Liver (tissue), 9 donors: ENCODE results near the gene TRIO. TPM values are rescaled to one million over a fixed set of nuclear protein-coding genes. Genes with fewer than 3 reads are reported as not detected.

Experiments used
- DNase-seq: peaks from one replicate; pipeline ENCODE4 v3.0.0-alpha.2; 2017; ENCODE audit warnings: low spot score
- H3K27ac ChIP-seq, 2 donors: one replicate each; pipeline ENCODE4 v1.7.0; 2013; ENCODE audit warnings: inconsistent platforms in 2 of 2, low read length in 2 of 2, control low read depth in 1 of 2, low read depth in 1 of 2, mild to moderate bottlenecking in 1 of 2
- H3K27me3 ChIP-seq, 4 donors: one replicate each; pipeline versions ENCODE4 v1.6.1 to v1.7.0; 2013; ENCODE audit warnings: low read length in 3 of 4, inconsistent platforms in 1 of 4, mild to moderate bottlenecking in 1 of 4, moderate library complexity in 1 of 4; ENCODE audit not compliant: control insufficient read depth in 4 of 4, insufficient read depth in 4 of 4
- H3K36me3 ChIP-seq, 4 donors: one replicate each; pipeline versions ENCODE4 v1.6.1 to v1.7.0; 2013; ENCODE audit warnings: low read length in 3 of 4, mild to moderate bottlenecking in 3 of 4, low read depth in 1 of 4, moderate library complexity in 1 of 4; ENCODE audit not compliant: control insufficient read depth in 4 of 4, insufficient read depth in 3 of 4
- H3K4me1 ChIP-seq, 4 donors: one replicate each; pipeline versions ENCODE4 v1.6.1 to v1.7.0; 2013; ENCODE audit warnings: low read length in 3 of 4, mild to moderate bottlenecking in 3 of 4, moderate library complexity in 1 of 4; ENCODE audit not compliant: control insufficient read depth in 4 of 4, insufficient read depth in 4 of 4
- H3K4me3 ChIP-seq, 3 donors: one replicate each; pipeline versions ENCODE4 v1.6.1 to v1.7.0; 2013; ENCODE audit warnings: low read length in 3 of 3, control low read depth in 1 of 3, low read depth in 1 of 3, mild to moderate bottlenecking in 1 of 3
- H3K9ac ChIP-seq, 2 donors: one replicate each; pipeline ENCODE4 v1.7.0; 2013; ENCODE audit warnings: low read length in 2 of 2, mild to moderate bottlenecking in 2 of 2, moderate library complexity in 2 of 2, control low read depth in 1 of 2, low read depth in 1 of 2
- H3K9me3 ChIP-seq, 4 donors: one replicate each; pipeline versions ENCODE4 v1.6.1 to v1.7.0; 2013; ENCODE audit warnings: low read length in 3 of 4; ENCODE audit not compliant: control insufficient read depth in 4 of 4
- ATF3 ChIP-seq: IDR thresholded peaks from 2 replicates; pipeline ENCODE4 v1.6.1; 2016; ENCODE audit warnings: antibody characterized with exemption
- CTCF ChIP-seq: fragments of 150-350 bp; IDR thresholded peaks from 2 replicates; pipeline ENCODE4 v1.5.1; 2017; ENCODE audit warnings: improper control_type of control experiment, low read depth, low read length; ENCODE audit not compliant: missing input control
- EGR1 ChIP-seq, 2 donors: IDR thresholded peaks; 2 replicates each; pipeline ENCODE4 v1.6.1; 2016 to 2018; ENCODE audit warnings: antibody characterized with exemption in 2 of 2, low read depth in 2 of 2
- FOXA1 ChIP-seq: IDR thresholded peaks from 2 replicates; pipeline ENCODE4 v1.6.1; 2016; ENCODE audit warnings: antibody characterized with exemption
- GABPA ChIP-seq, 2 donors: IDR thresholded peaks in 1 of 2; conservative IDR thresholded peaks in 1 of 2; 2 replicates each; pipeline ENCODE4 v1.6.1; 2016; ENCODE audit warnings: antibody characterized with exemption in 2 of 2, mild to moderate bottlenecking in 1 of 2, moderate library complexity in 1 of 2
- HNF4A ChIP-seq, 2 donors: conservative IDR thresholded peaks; 2 replicates each; pipeline ENCODE4 v1.6.1; 2016; ENCODE audit warnings: antibody characterized with exemption in 2 of 2, mild to moderate bottlenecking in 2 of 2
- HNF4G ChIP-seq: IDR thresholded peaks from 2 replicates; pipeline ENCODE4 v1.6.1; 2016; ENCODE audit warnings: antibody characterized with exemption
- JUND ChIP-seq, 2 donors: IDR thresholded peaks; 2 replicates each; pipeline ENCODE4 v1.6.1; 2016; ENCODE audit warnings: antibody characterized with exemption in 2 of 2
- NR2F2 ChIP-seq: IDR thresholded peaks from 2 replicates; pipeline ENCODE4 v1.6.1; 2016; ENCODE audit warnings: antibody characterized with exemption
- REST ChIP-seq: IDR thresholded peaks from 2 replicates; pipeline ENCODE4 v1.6.1; 2016; ENCODE audit warnings: antibody characterized with exemption, mild to moderate bottlenecking
- SP1 ChIP-seq: IDR thresholded peaks from 2 replicates; pipeline ENCODE4 v1.6.1; 2018; ENCODE audit warnings: antibody characterized with exemption, mild to moderate bottlenecking
- YY1 ChIP-seq: IDR thresholded peaks from 2 replicates; pipeline ENCODE4 v1.6.1; 2016; ENCODE audit warnings: antibody characterized with exemption, mild to moderate bottlenecking
- ZBTB33 ChIP-seq: IDR thresholded peaks from 2 replicates; pipeline ENCODE4 v1.6.1; 2016; ENCODE audit warnings: antibody characterized with exemption
- WGBS: extraction: QIAGEN DNeasy Blood & Tissue Kit; methylation state at CpG from one replicate; pipeline ENCODE4 v1.1.7; 2013; 5-methylcytosine and 5-hydroxymethylcytosine counted together
- polyA plus RNA-seq, 2 donors: library from polyadenylated mRNA; stranded (reverse) in 1 of 2; unstranded in 1 of 2; fragments of 200-250 nt in 1 of 2; fragments of >200 nt in 1 of 2; fragmentation: Nextera tagmentation in 1 of 2; extraction: Ambion mirVana in 1 of 2; gene quantifications; one replicate each; pipeline versions ENCODE4 v1.2.1 to v1.2.3, GENCODE V29; 2013 to 2015
- total RNA-seq, 2 donors: library from RNA; depleted of rRNA; stranded (reverse); fragments of >200 nt; gene quantifications; one replicate each; pipeline ENCODE4 v1.2.3, GENCODE V29; 2014
- donor health status: healthy.
- donor health status: healthy.
- donor health status: healthy.
- donor health status: healthy.
- donor health status: healthy.

The TRIO gene
- total and polyA plus RNA-seq, 4 donors = 8.5 to 86.2 (median 16.0) TPM

- no peaks in the 10 kb centered on the region for H3K9me3 ChIP-seq
- TF ChIP-seq SP1 = no peak
- no peak overlapping the region for H3K27ac ChIP-seq
- H3K36me3 ChIP-seq = peaks cover 0 to 2% (median 0%) of the 10 kb centered on the region in 4 donors
- H3K9ac ChIP-seq = no peak overlapping the region
- no peaks in the 10 kb centered on the region for H3K4me1 ChIP-seq
- no peaks in the 10 kb centered on the region for H3K27me3 ChIP-seq
- DNase-seq = no peak
- no peak overlapping the region for H3K4me3 ChIP-seq
- WGBS = 65% methylated on average over 12 of the region's 12 CpGs
These were observed 370.1 kb downstream of the TRIO start for GRCh38 chr5:14513266-14513665.

GRCh38 chr5:14516901-14517300 lies 373.8 kb downstream of the TRIO start:
- WGBS = 55% methylated on average over 3 of the region's 3 CpGs
- H3K4me1 ChIP-seq = no peaks in the 10 kb centered on the region

GRCh38 chr5:14518638-14519037 lies 375.5 kb downstream of the TRIO start:
- Histone ChIP-seq H3K4me3 (no peak overlapping the region), H3K4me1 (no peaks in the 10 kb centered on the region), H3K9ac (no peak overlapping the region), H3K9me3 (no peaks in the 10 kb centered on the region), H3K36me3 (no peaks in the 10 kb centered on the region), H3K27me3 (no peaks in the 10 kb centered on the region), H3K27ac (no peak overlapping the region)
- 98% methylated on average over 7 of the region's 7 CpGs for WGBS
- DNase-seq = no peak
- TF ChIP-seq EGR1 (IDR thresholded peaks at IDR 0.05; ENCODE audit: low read depth in 2 of 2) (no peak), CTCF (no peak), YY1 (no peak), ZBTB33 (no peak), ATF3 (no peak), REST (no peak), FOXA1 (no peak), GABPA (IDR thresholded peaks at IDR 0.05 in 1 of 2, conservative IDR thresholded peaks at IDR 0.05 in 1 of 2) (no peak), HNF4A (conservative IDR thresholded peaks at IDR 0.05) (no peak), JUND (IDR thresholded peaks at IDR 0.05) (no peak), SP1 (no peak), HNF4G (no peak), NR2F2 (no peak)

More at GRCh38 chr5:14516901-14517300, 373.8 kb downstream of the TRIO start:
- Histone ChIP-seq H3K9ac (no peak overlapping the region), H3K27ac (no peak overlapping the region), H3K4me3 (no peak overlapping the region), H3K9me3 (no peaks in the 10 kb centered on the region), H3K27me3 (no peaks in the 10 kb centered on the region), H3K36me3 (no peaks in the 10 kb centered on the region)
- TF ChIP-seq ATF3 (no peak), HNF4G (no peak)
- DNase-seq = no peak
